HG03095 (cell line): ENCODE measurements around the gene SLC34A1.
"Not testable (repeated sequence)": the region's sequence is repeated elsewhere in the genome, so short reads cannot be mapped to it uniquely, and the experiment has no call there.

Experiments
- ATAC-seq: cut with Tn5 transposase; IDR thresholded peaks from one replicate; pipeline ENCODE4 v1.9.1; 2021; ENCODE audit warnings: moderate library complexity; ENCODE audit not compliant: unreplicated experiment

Gene SLC34A1

GRCh38 chr5:177355162-177355867 lies 28.9 kb upstream of the SLC34A1 start:
- ATAC-seq, result no peak

- no peak for ATAC-seq
Observed at GRCh38 chr5:177355868-177356168, 28.4 kb upstream of the SLC34A1 start.

GRCh38 chr5:177356746-177357145 lies 27.5 kb upstream of the SLC34A1 start:
- ATAC-seq, result no peak

- ATAC-seq, result peak; percentile 3
Observed at GRCh38 chr5:177357146-177357458, 27.1 kb upstream of the SLC34A1 start.

GRCh38 chr5:177357459-177358351 lies 26.5 kb upstream of the SLC34A1 start, which contains the start of gene RGS14:
Gene RGS14 (plus strand): TSS chr5:177357924. CDS start chr5:177358025, 101 bp downstream.
- ATAC-seq, result peak; percentile 84

- no peak for ATAC-seq
Observed at GRCh38 chr5:177358370-177358819, 25.8 kb upstream of the SLC34A1 start.

GRCh38 chr5:177359451-177359851 lies 24.8 kb upstream of the SLC34A1 start:
- no peak for ATAC-seq

- ATAC-seq, result no peak
Observed at GRCh38 chr5:177359860-177360259, 24.4 kb upstream of the SLC34A1 start.

- not testable (repeated sequence) for ATAC-seq
Observed at GRCh38 chr5:177360740-177361139, 23.5 kb upstream of the SLC34A1 start.

- no peak for ATAC-seq
Observed at GRCh38 chr5:177361418-177362291, 22.6 kb upstream of the SLC34A1 start.

GRCh38 chr5:177362292-177362609 lies 22.0 kb upstream of the SLC34A1 start:
- ATAC-seq, result no peak

- ATAC-seq, result peak; percentile 35
Observed at GRCh38 chr5:177362610-177363507, 21.4 kb upstream of the SLC34A1 start.

- no peak for ATAC-seq
Observed at GRCh38 chr5:177363565-177363964, 20.7 kb upstream of the SLC34A1 start.

GRCh38 chr5:177364159-177364962 lies 19.9 kb upstream of the SLC34A1 start:
- ATAC-seq, result no peak

- no peak for ATAC-seq
Observed at GRCh38 chr5:177365845-177366527, 18.2 kb upstream of the SLC34A1 start.

GRCh38 chr5:177366528-177367322 lies 17.5 kb upstream of the SLC34A1 start:
- ATAC-seq, result no peak

GRCh38 chr5:177367323-177367848 lies 16.8 kb upstream of the SLC34A1 start:
- ATAC-seq, result no peak
